Fibroblast of skin of abdomen (primary cell): Measurements from ENCODE around the gene REP15.
"Not testable (repeated sequence)": the region's sequence is repeated elsewhere in the genome, so short reads cannot be mapped to it uniquely, and the experiment has no call there.

ENCODE experiments used
- DNase-seq: peaks from one replicate; pipeline ENCODE4 v3.0.0-alpha.2; 2013

REP15 gene

DNA sequence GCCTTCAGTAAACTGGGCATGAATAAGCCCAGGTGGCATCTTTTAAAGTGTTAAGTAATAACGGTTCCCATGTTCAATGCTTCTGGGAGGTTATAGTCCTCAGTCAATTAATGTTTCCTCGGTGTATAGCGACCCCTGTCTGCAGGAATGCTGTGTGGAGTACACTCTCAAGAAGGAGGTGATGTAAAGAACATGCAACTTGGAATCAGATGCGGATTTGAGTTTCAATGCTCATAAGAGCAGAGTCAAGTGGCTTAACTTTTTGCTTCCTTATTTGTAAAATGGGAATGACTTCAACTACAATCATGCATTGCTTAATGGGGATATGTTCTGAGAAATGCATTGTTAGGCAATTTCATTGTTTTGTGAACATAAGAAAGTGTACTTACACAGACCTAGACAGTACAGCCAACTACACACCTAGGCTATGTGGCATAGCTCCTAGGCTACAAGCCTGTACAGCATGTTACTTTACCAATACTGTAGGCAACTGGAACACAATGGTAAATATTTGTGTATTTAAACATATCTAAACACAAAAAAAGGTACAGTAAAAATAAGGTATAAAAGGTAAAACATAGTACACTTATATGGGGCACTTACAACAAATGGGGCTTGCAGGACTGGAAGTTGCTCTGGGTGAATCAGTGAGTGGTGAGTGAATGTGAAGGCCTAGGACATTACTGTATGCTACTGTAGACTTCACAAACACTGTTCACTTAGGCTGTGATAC is 7.6 kb downstream of the REP15 start:
- DNase-seq: peak; percentile 94

DNA sequence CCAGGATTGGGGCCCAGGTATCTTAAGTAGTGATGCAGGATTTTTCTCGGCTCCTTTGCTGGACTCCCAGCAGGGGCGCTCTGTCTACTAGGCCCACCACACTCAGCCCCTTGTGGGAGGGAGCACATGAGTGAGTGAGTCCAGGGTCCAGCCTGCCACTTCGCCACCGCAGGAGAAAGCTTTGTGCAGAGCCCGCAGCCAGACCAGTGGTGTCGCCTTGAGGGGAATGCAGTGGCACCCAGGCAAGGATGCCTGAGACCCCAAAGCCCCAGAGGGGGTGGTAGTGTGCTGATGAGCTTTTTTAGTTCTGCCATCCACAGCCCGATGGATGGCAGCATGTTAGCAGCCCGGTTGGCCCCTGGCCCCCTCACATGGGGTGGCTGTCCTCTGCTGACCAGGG is 9.0 kb downstream of the REP15 start:
- DNase-seq: no peak

DNA sequence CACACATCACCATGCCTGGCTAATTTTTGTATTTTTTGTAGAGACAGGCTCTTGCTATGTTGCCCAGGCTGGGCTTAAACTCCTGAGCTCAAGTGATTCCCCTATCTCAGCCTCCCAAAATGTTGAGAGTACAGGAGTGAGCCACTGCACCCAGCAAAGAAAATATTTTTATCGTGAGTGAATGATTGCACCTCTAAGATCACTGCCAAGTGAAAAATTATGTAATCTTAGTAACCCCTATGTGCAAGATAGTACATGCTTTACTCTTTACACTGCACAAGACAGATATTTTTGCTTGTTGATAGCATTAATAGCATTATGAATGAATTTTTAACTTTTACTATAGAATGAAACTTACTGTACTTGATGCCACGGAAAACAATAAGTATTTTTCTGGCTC is 11.0 kb downstream of the REP15 start:
- no peak for DNase-seq

DNA sequence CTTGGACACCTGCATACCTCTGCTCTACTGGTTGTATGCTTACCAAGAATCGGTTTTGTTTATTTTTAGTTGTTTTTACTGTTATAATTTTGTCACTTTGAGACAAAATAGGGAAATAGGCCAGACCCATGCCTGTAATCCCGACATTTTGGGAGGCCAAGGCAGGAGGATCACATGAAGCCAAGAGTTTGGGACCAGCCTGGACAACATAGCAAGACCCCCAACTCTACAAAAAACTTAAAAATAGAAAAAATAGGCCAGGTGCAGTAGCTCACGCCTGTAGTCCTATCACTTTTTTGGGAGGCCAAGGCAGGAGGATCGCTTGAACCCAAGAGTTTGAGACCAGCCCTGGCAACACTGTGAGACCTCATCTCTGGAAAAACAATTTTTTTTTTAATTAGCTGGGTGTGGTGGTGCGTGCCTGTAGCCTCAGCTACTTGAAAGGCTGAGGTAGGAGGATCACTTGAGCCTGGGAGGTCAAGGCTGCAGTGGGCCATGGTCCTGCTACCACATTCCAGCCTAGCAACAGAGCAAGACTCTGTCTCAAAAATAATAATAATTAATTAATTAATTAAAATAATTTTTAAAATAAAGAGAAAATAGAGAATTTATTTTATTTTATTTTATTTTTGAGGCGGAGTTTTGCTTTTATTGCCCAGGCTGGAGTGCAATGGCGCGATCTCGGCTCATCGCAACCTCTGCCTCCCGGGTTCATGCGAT is 13.1 kb downstream of the REP15 start:
- DNase-seq: no peak

DNA sequence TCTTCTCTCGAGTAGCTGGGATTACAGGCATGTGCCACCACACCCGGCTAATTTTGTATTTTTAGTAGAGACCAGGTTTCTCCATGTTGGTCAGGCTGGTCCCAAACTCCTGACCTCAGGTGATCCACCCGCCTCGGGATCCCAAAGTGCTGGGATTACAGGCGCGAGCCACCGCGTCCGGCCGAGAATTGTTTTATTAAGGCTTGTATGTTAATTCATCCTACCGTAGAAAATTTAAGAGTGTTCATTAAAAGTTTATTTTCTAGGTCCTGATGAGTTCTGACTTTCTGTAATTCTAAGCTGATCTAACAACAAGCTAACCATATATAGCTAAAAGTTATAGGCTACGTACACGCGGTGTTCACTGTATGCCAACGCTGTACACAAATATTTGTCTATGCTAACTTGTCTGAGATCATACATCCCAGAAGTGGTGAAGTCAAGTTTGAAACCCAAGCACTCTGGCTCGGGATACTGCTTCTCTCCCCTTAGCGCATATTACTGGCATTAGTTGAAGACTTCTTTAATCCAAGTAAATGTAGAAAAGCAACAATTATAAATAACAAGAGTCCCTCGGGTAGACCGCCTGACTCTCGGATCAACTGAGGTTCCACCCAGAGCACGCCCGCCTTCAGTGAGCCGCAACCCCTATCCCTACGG is 13.8 kb downstream of the REP15 start:
- peak; percentile 69 for DNase-seq

DNA sequence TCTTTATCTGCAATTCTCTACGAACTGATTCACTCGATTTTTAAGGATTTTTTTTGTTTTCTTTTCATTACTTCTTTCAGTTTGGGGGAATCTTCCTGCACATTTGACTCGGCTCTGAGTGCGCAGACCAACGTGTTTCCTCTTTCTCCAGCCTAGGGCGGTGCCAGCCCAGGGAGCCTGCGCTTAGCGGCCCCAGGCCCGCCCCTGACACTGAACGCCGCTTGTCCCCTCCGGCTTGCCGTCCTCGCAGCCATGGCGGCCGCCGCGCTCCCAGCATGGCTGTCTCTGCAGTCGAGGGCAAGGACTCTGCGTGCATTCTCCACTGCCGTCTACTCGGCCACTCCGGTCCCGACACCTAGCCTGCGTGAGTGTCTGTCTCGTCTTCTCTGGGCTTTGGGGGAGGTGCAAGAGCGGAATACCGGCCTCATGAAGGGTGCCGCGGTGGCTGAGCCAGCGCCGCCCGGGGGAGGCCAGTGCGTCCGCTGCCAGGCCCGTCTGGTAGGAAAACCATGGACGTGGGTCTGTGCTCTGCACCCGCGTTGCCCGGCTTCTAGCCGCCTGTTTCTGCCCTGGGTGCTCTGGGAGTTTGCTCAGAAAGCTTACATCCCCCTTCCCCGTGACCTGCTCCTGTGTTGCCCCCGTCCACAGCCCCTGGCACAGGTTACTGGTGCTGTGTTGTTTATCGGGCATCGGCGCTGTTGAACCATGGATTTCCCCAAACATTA is 14.5 kb downstream of the REP15 start, which contains the start of gene MRPS35:
Gene MRPS35, plus strand, starts transcription at position 241 of the 725 bp plus-strand sequence. Its CDS starts 12 bp downstream, at position 253.
- DNase-seq: peak; percentile 94

DNA sequence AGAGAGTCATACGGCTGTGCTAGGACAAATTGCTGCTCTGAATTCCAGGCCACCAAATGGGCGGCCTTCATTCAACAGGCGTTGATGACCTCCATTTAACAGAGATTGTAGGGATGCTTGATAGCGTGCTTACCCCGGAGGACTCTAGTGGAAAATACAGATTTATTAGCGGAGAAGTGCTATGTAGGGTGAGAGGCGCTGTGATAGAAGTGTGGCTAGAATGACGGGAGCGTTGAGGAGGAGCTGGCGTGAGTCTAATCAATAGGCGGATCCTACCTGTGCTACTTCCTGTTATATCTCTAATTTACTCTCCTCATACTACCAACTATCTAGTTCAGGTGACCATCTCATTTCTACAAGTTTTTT is 15.1 kb downstream of the REP15 start:
- DNase-seq: no peak

DNA sequence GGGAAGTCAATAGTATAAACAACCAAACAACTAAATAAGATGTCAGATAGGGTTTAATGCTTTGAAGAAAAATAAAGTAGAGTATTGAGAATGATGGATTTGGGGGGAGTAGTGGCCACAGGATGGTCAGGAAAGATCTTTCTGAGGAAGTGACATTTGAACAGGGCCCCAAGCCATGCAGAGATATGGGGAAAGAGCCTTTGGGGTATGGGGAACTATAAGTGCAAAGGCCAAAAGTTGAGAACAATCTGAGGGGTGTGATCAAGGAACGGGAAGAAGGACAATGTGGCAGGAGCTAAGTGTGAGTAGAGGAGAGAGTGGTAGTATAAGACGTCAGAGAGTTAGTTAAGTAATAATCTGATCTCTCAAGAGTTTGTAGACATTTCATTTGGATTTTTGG is 15.7 kb downstream of the REP15 start:
- no peak for DNase-seq

DNA sequence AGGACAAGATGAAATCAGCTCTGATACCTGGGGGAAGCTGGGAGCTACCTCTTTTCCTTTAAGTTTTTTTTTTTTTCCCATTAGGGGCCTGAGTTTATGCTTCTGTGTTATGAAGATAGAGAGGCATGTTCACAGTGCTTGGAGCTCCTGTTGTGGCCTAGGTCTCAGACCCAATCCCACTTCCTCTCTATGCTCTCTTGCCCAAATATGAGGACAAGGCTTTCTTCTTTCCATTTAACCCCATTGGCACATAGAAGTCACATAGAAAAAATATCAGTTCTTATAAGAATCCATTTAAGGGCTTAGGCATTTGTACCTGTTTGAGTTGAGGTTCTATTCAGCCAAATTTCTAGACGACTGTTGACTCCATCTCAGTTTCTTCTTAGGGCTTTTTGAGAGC is 27.0 kb downstream of the REP15 start:
- DNase-seq: no peak

DNA sequence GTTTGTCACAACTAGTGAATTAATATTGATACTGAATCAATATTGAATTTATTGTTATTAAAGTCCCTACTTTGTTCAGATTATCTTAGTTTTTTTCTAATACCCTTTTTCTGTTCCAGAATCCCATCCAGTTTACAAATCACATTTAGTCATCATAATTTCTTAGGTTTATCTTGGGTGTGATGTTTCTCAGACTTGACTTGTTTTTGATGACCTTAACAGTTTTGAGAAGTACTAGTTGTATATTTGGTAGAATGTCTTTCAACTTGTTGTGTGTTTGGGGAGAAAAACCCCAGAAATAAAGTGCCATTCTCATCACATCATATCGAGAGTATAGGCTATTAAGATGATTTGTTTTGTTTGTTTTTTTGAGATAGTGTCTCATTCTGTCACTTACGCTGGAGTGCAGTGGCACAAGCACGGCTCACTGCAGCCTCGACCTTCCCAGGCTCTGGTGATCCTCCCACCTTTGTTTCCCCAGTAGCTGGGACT is 33.9 kb downstream of the REP15 start:
- no peak for DNase-seq

DNA sequence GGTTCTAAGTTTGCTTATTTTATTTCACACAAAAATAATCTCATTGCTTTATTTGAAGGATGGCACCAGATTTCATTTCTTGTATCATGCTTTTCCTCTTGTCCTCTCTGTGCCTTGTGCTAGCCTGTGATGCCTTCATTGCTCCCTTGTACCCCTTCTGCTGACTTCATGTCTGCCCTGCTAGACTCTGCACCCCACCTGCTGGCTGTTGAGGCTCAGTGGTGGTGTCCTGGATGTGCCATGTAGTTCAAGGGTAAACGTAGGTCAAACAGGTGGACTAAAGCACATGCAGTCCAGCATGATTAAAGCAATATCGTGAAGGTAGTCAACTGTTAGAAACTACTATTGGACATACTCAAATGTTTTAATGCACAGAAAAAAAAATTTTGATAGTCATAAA is 36.0 kb downstream of the REP15 start:
- no peak for DNase-seq

DNA sequence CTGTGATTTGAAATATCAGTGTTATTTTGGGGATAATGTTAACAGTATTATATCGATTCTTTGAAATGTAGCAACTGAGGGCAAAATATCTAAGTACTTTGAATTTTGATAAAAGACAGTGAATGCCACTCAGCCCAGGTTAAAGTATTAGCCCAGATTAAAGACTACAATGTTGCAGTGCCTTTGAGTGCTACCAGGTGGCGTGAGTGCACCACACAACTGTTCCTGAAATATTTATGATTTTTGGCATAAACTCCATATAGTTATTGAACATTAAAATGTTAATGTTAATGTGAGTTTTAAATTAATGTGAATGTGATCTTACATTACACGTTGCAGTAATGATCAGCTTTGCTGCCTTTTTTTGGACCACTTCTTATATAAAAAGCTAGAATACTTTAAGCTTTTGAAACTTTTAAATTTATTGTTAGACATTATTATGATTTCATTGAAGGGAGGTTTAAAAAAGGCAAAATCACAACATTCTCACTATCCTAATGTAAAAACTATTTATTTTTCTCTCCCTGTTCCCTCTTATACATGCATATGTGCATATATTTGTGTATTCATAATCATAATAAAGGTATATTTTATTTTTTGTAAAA is 36.9 kb downstream of the REP15 start:
- DNase-seq: peak; percentile 33

DNA sequence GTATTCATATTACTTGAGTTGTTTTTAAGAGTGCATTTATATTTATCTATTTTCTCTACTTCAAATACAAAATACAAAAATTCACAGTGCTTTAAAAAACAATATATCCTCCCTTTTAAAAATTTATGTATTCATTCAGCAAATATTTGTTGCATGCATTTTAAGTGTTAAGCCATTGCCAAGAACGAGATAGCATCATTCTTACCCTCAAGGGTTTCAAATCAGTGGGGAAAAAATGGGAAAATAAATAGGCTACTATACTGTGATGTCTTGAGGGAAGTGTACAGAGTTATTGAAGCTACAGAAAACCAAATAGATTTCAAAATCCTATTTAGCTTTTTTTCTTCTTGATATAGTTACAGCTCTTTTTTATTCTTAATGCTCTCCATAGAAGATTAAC is 37.5 kb downstream of the REP15 start:
- no peak for DNase-seq

DNA sequence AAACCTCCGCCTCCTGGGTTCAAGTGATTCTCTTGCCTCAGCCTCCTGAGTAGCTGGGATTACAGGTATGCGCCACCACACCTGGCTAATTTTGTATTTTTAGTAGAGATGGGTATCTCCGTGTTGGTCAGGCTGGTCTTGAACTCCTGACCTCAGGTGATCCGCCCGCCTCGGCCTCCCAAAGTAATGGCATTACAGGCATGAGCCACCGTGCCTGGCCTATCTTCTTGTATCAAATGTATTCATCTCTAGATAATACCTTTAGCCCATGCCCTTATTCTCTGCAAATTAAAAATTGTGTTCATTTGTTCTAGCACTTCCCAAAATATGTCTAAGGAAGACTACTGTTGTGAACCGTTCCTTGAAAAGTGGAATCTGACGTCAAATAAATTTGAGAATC is 38.1 kb downstream of the REP15 start:
- DNase-seq: not testable (repeated sequence)

DNA sequence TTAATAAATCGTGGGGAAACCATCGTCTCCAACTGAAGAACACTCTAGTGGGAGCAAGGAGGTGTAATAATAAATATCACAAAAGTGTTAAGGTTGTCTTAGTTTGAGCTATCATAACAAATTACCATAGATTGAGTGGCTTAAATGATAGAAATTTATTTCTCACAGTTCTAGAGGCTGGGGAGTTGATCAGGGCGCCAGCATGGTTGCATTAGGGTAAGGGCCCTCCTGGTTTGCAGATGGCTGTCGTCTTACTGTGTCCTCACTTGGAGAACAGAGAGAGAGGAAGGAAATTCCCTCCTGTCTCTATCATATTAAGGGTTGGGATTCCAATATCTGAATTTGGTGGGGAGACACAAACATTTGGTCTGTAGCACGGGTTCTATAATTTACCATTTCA is 47.4 kb downstream of the REP15 start:
- DNase-seq: no peak

DNA sequence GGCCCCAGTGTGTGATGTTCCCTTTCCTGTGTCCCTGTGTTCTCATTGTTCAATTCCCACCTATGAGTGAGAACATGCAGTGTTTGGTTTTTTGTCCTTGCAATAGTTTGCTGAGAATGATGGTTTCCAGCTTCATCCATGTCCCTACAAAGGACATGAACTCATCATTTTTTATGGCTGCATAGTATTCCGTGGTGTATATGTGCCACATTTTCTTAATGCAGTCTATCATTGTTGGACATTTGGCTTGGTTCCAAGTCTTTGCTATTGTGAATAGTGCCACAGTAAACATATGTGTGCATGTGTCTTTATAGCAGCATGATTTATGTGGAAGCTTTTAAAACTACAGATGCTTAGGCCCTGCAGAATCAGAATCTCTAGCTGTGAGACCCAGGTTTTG is 49.5 kb downstream of the REP15 start:
- not testable (repeated sequence) for DNase-seq
